GM23248 (cell line): Measurements from ENCODE around the gene MRPS34. TPM values are rescaled to one million over a fixed set of nuclear protein-coding genes. Genes with fewer than 3 reads are reported as not detected.

ENCODE experiments used
- DNase-seq: peaks from one replicate; pipeline ENCODE4 v3.0.0-alpha.2; 2015
- H2AFZ ChIP-seq: fragments of 200-600 bp; sonication (generic); 2 replicates; pipeline ENCODE4 v1.6.1; 2016; ENCODE audit warnings: antibody characterized with exemption
- H3F3A ChIP-seq: fragments of 200-600 bp; sonication (generic); 2 replicates; pipeline ENCODE4 v1.6.1; 2016; ENCODE audit warnings: mild to moderate bottlenecking, antibody characterized with exemption, mixed run types; ENCODE audit not compliant: insufficient read depth
- H3K27ac ChIP-seq: fragments of 200-600 bp; sonication (generic); 2 replicates; pipeline ENCODE4 v1.5.1; 2016; ENCODE audit warnings: mild to moderate bottlenecking
- H3K27me3 ChIP-seq: fragments of 200-600 bp; sonication (generic); replicated peaks from 2 replicates; pipeline ENCODE4 v1.6.1; 2016; ENCODE audit warnings: mild to moderate bottlenecking; ENCODE audit not compliant: insufficient read depth
- H3K36me3 ChIP-seq: fragments of 200-600 bp; sonication (generic); 2 replicates; pipeline ENCODE4 v1.6.1; 2016; ENCODE audit warnings: low read depth, mild to moderate bottlenecking
- H3K4me1 ChIP-seq: fragments of 200-600 bp; sonication (generic); 2 replicates; pipeline ENCODE4 v1.6.1; 2016; ENCODE audit warnings: mild to moderate bottlenecking; ENCODE audit not compliant: insufficient read depth
- H3K4me2 ChIP-seq: fragments of 200-600 bp; sonication (generic); one replicate; pipeline ENCODE4 v1.6.1; 2016; ENCODE audit warnings: mild to moderate bottlenecking; ENCODE audit not compliant: unreplicated experiment
- H3K4me3 ChIP-seq: fragments of 200-600 bp; sonication (generic); 2 replicates; pipeline ENCODE4 v1.5.1; 2016; ENCODE audit warnings: mild to moderate bottlenecking
- H3K79me2 ChIP-seq: fragments of 200-600 bp; sonication (generic); 2 replicates; pipeline ENCODE4 v1.6.1; 2016; ENCODE audit warnings: mild to moderate bottlenecking; ENCODE audit not compliant: insufficient read depth
- H3K9ac ChIP-seq: fragments of 200-600 bp; sonication (generic); 2 replicates; pipeline ENCODE4 v1.6.1; 2016; ENCODE audit warnings: mild to moderate bottlenecking
- H3K9me2 ChIP-seq: fragments of 200-600 bp; sonication (generic); 2 replicates; pipeline ENCODE4 v1.6.1; 2016; ENCODE audit warnings: mixed run types, mild to moderate bottlenecking, moderate library complexity; ENCODE audit not compliant: insufficient read depth
- H3K9me3 ChIP-seq: fragments of 200-600 bp; sonication (generic); one replicate; pipeline ENCODE4 v1.6.1; 2017; ENCODE audit warnings: low read depth
- H4K20me1 ChIP-seq: fragments of 200-600 bp; sonication (generic); 2 replicates; pipeline ENCODE4 v1.6.0; 2016; ENCODE audit not compliant: insufficient read depth
- EZH2 ChIP-seq: fragments of 200-600 bp; sonication (generic); IDR thresholded peaks from 2 replicates; pipeline ENCODE4 v1.6.1; 2018; ENCODE audit warnings: antibody characterized with exemption, mild to moderate bottlenecking; ENCODE audit not compliant: insufficient read depth, poor library complexity, severe bottlenecking
- EZH2phosphoT487 ChIP-seq: fragments of 200-600 bp; sonication (generic); IDR thresholded peaks from 2 replicates; pipeline ENCODE4 v1.6.1; 2018; ENCODE audit warnings: antibody characterized with exemption, moderate library complexity, mild to moderate bottlenecking, low read depth; ENCODE audit not compliant: insufficient read depth
- WGBS, 2 experiments: methylation state at CpG; one replicate each; pipeline ENCODE4 v1.1.6; 2015 to 2017; ENCODE audit warnings: low lambda C conversion rate in 2 of 2, low coverage in 1 of 2; ENCODE audit errors: missing lambda C conversion rate in 2 of 2; 5-methylcytosine and 5-hydroxymethylcytosine counted together
- in situ Hi-C: fragments of 300-500 bp; cut with MboI; formaldehyde crosslinking; loops from 2 replicates; pipeline ENCODE4 v1.15.0; 2020
- polyA plus RNA-seq: library from polyadenylated mRNA; unstranded; fragments of >200 nt; fragmentation: Nextera tagmentation; extraction: Ambion mirVana; gene quantifications from 2 replicates; pipeline ENCODE4 v1.2.1, GENCODE V29; 2016
- total RNA-seq: library from RNA; depleted of rRNA; stranded (reverse); fragments of >200 nt; shearing (Covaris generic); gene quantifications from 2 replicates; pipeline ENCODE4 v1.2.3, GENCODE V29; 2014

Gene MRPS34
- total and polyA plus RNA-seq, 2 experiments from 2014 or later: 96.5 to 119 TPM

GRCh38 chr16:1817276-1817589 is 44.3 kb upstream of the MRPS34 start:
- H3K4me3 ChIP-seq: no peak overlapping the region
- TF ChIP-seq EZH2: no peak
- TF ChIP-seq EZH2phosphoT487: no peak
- H3F3A ChIP-seq: peaks cover 7% of the 10 kb centered on the region
- H3K9me3 ChIP-seq: no peaks in the 10 kb centered on the region
- H3K36me3 ChIP-seq: no peaks in the 10 kb centered on the region; the same call in 1 of the 2 replicates
- 79 to 88% methylated on average over 9 of the region's 9 CpGs for WGBS, 2 experiments
- no peak overlapping the region for H3K27ac ChIP-seq
- H4K20me1 ChIP-seq: no peaks in the 10 kb centered on the region
- H3K4me1 ChIP-seq: no peaks in the 10 kb centered on the region
- in situ Hi-C loops: no loop called here
- H3K9me2 ChIP-seq: no peaks in the 10 kb centered on the region
- H3K79me2 ChIP-seq: no peaks in the 10 kb centered on the region
- H3K27me3 ChIP-seq: no peaks in the 10 kb centered on the region
- no peak overlapping the region for H3K9ac ChIP-seq
- H2AFZ ChIP-seq: no peak overlapping the region
- H3K4me2 ChIP-seq: no peak overlapping the region
- no peak for DNase-seq

GRCh38 chr16:1816396-1817275 is 43.7 kb upstream of the MRPS34 start:
- H3K27ac ChIP-seq: no peak overlapping the region
- 91 to 92% methylated on average over 35 to 40 of the region's 40 CpGs for WGBS, 2 experiments
- no peak overlapping the region for H3K4me3 ChIP-seq
- H3F3A ChIP-seq: peaks cover 7% of the 10 kb centered on the region
- no peaks in the 10 kb centered on the region for H3K4me1 ChIP-seq
- no peaks in the 10 kb centered on the region for H3K9me3 ChIP-seq
- H3K9ac ChIP-seq: no peak overlapping the region
- H4K20me1 ChIP-seq: no peaks in the 10 kb centered on the region
- no peaks in the 10 kb centered on the region for H3K9me2 ChIP-seq
- H3K4me2 ChIP-seq: no peak overlapping the region
- no peaks in the 10 kb centered on the region for H3K27me3 ChIP-seq
- H3K79me2 ChIP-seq: no peaks in the 10 kb centered on the region
- no peak for TF ChIP-seq EZH2
- TF ChIP-seq EZH2phosphoT487: no peak
- in situ Hi-C loops: no loop called here
- no peak for DNase-seq
- no peak overlapping the region for H2AFZ ChIP-seq
- H3K36me3 ChIP-seq: no peaks in the 10 kb centered on the region; the same call in 1 of the 2 replicates

GRCh38 chr16:1815461-1815860 is 42.5 kb upstream of the MRPS34 start:
- no peak for TF ChIP-seq EZH2
- WGBS, 2 experiments: 89 to 90% methylated on average over 11 of the region's 11 CpGs
- Histone ChIP-seq H3K79me2 (no peaks in the 10 kb centered on the region), H3K4me2 (no peak overlapping the region), H2AFZ (no peak overlapping the region), H3K9me3 (no peaks in the 10 kb centered on the region), H3F3A (peaks cover 7% of the 10 kb centered on the region), H4K20me1 (no peaks in the 10 kb centered on the region), H3K4me3 (no peak overlapping the region), H3K9ac (no peak overlapping the region), H3K36me3 (no peaks in the 10 kb centered on the region; the same call in 1 of the 2 replicates), H3K27ac (no peak overlapping the region), H3K27me3 (no peaks in the 10 kb centered on the region), H3K4me1 (no peaks in the 10 kb centered on the region), H3K9me2 (no peaks in the 10 kb centered on the region)
- in situ Hi-C loops: no loop called here
- DNase-seq: no peak

- Histone ChIP-seq H3F3A (peaks cover 7% of the 10 kb centered on the region), H2AFZ (no peak overlapping the region), H3K27me3 (no peaks in the 10 kb centered on the region), H3K4me3 (no peak overlapping the region), H3K4me2 (peak overlapping the region; percentile 14), H3K79me2 (no peaks in the 10 kb centered on the region), H3K9me2 (no peaks in the 10 kb centered on the region), H3K4me1 (no peaks in the 10 kb centered on the region), H3K9me3 (no peaks in the 10 kb centered on the region), H3K27ac (no peak overlapping the region), H4K20me1 (no peaks in the 10 kb centered on the region), H3K9ac (no peak overlapping the region), H3K36me3 (no peaks in the 10 kb centered on the region; the same call in 1 of the 2 replicates)
- in situ Hi-C loops: no loop called here
- peak; percentile 80 for DNase-seq
- 32 to 33% methylated on average over 17 of the region's 17 CpGs for WGBS, 2 experiments
- TF ChIP-seq EZH2phosphoT487 (no peak), EZH2 (no peak)
Observed at GRCh38 chr16:1812732-1813163, 39.8 kb upstream of the MRPS34 start.
